ENCODE data around the gene DIP2A.

DNA sequence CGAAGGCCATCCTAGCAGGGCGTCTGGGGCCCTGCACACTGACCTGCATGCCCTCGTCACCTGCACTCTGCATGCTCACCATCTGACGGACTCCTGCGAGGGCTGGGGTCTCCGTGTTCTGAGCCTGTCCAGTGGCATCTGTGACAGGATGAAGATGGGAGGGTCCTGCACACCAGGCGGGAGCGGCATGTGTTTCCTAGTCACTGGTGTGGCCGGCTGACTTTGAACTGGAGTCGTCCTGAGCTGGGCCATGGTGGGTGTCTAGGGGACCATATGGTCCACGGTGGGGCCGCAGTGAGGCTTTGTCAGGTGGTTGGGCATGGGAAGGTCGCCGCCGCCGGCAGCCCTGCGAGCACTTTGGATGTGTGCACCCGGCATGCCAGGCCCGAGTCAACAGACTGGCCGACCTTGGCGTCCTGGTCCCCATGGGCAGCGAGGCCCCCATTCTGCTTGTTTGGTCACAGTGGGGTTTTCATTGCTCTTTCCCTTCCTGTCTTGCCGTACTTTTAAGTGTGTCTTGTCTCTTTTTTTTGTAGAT lies 16.7 kb upstream of the DIP2A start:
- TF ChIP-seq GATA2 (IDR thresholded peaks at IDR 0.05; ENCODE audit: low read depth, low read length) (no peak), GATA3 (IDR thresholded peaks at IDR 0.05; ENCODE audit: low read depth, low read length) (no peak)

Data from SH-SY5Y (cell line).